ENCODE data around the gene CACNA2D4.

Gene CACNA2D4

DNA sequence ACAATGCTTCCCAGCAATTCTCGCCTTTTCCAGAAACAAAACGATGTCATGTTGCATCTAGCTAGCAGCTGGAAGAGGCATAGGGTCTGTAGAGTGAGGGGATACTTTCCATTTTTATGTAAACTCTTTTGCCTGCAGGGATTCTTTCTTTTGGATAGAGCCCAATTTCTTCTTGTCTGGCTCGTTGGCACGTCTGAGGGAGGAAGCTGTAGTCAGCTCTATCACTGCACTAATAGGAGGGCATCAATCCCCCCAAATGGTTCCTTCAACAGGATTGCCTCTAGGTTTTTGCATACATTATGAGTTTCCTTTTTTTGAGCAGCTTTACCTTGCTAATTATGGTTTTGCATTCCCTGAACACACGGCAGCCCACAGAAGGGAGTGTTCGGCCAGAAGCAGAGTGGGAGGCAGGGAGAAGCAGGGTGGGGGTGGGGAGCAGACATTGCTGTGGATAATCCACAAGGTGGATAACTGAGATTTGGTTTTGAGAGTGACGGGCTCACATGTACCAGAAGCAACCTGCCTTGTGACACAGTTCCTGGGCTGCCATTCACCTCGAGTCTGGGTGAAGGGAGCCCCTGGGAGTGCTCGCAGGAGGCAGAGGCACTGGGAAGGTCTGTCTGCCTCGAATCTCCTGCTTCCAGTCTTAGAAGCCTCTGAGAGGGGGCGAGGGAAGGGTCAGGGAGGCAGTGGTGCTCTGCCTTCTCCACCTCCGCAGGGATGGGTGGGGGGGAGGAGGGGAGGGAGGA is 73.6 kb downstream of the CACNA2D4 start:
- no peak for DNase-seq (ENCODE audit: low read depth)

DNA sequence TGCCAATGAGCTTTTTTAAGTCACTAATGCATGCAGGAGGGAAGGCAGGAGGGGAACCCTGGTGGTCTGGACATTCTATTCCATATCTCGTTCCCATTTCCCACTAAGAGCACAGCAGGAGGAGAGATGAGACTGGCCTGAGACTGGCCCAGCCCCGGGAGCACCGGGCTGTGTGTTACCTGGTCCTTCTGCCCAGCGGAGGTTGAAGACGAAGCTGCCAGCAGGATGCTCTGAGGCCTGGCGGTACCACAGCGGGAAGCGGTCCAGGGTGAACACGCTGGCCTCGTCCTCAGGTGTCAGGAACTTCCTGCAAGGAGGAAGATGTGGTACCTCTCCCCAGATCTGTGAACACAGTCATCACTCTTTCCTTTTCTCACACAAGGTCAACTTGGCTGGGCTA is 74.2 kb downstream of the CACNA2D4 start:
- DNase-seq (ENCODE audit: low read depth): no peak

DNA sequence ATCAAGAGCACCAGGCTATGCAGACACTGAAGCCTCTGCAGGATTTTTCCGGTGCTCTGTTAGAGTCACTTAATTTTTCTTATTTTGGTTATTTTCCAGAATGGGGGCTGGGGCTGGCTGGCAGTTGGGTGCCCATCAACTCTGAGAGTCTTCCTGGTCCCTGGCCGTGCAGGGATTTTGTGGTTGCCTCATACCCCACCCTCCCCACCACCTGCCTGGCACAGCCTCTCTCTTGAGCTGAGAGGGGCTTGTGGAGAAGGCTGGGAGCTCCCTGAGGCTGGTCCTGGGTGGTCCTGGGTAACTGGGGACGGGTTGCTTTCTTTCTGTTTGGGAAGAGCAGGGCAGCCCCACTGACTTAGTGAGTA is 74.8 kb downstream of the CACNA2D4 start:
- DNase-seq (ENCODE audit: low read depth): no peak

DNA sequence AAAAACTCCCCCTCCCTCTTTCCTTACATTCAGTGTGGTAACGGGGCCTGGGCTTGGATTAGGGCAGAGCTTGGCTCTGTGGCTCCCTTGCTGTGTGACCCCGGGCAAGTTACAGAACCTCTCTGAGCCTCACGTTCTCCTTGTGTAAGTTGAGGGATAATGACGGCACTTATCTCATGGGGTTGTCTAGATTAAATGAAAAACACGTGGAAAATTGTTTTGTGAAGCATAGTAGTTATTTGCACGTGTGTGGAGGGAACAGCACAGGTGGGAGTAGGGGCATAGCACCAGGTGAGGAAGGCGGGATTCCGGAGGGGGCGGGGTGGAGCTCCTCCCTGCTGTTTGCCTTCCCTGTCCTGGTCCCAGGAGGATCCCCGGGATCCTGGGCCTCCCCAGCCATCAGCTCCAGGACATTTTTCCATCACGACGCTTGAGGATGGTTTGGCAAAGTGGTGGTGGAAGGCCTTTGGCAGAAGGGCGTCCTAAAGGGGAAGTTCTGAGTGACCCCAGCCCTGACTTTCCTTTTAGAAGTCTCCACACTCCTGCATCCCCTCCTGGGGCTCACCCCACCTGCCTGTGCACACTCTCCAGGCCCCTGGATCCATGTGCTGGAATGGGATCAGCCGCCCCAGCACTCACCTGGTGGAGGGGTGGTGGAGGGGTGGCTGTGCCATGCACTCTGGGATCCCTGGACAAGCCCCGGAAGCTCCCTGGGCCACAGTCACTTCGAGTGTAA is 75.4 kb downstream of the CACNA2D4 start:
- DNase-seq (ENCODE audit: low read depth): no peak

DNA sequence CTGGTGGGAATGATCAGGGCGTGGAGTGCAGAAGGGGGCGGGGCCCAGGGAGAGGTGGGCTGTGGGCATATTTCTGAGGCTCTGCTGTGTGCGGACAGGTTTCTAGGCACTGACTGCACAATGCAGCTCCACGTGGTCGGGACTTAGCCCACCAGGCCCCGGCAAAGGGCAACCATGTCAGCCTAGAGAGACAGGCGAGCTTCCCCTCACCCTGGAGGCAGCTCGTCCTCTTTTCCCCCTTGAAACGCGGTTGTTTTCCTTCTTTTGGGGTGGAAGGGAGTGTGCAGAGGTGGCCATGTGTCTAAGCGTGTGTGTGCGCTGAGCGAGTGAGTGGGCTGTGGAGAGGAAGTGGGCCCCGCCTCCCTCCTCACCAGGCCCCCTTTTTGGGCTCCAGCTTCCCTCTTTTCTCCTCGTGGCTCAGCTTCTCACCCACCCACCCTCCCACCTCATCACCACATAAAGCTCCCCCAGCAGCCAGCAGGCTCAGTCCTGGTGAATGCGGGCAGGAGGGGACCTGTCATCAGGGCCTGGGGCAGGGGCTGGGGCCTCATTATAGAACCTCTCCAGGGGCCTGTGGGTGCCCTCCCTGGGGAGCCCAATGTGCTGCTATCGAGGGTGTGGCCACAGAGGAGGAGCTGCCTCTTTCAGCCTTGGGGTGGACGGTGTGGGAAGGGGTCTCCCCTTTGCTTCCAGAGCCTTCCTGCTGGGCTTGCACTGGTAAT is 76.1 kb downstream of the CACNA2D4 start:
- DNase-seq (ENCODE audit: low read depth): no peak

DNA sequence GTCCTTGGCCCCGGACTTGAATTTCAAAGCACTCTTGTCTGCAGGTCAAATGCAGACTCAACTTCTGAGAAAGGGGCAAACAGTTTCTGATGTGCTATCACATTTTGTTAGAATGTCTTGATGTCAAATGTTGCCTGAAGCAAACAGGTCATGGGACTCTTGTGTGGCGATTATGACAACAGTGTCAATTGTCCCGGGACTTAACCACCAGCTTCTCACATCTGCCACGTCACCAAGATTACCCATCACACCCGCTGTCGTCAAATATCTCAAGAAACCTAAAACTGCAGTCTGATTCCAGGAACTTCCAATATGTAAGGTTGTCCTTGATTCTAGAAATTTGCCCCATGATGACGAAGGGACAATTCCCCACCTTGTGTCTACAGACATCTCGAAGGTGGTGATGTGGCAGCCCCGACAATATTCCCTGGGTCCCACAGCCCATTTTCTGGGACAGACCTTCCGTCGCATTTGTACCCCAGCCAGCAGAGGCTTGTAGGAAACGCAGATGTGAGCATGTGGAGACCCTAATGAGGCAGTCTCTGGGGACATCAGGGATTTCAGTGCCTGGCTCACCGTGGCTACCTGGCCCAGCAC is 76.8 kb downstream of the CACNA2D4 start:
- DNase-seq (ENCODE audit: low read depth): no peak

DNA sequence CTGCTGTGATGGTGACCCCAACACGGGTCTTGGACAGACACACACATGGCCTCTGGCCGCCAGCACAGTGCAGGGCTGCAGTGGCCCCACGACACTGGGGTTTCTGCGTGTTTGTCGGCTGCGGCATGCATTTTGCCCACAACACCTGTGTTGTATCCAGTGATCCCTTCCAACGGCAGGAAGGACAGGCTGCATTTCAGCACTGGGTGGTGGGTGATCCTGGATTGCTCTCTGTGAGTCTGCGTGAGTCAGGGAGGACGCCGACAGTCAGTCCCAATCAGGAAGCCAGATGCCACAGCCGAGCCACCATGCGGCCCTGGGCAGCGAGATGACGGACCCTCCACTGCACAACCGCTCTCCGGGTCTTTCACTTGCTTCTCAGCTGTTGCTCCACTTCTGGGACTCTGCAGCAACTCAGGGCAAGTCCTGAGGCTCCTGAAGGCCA is 77.4 kb downstream of the CACNA2D4 start:
- no peak for DNase-seq (ENCODE audit: low read depth)

DNA sequence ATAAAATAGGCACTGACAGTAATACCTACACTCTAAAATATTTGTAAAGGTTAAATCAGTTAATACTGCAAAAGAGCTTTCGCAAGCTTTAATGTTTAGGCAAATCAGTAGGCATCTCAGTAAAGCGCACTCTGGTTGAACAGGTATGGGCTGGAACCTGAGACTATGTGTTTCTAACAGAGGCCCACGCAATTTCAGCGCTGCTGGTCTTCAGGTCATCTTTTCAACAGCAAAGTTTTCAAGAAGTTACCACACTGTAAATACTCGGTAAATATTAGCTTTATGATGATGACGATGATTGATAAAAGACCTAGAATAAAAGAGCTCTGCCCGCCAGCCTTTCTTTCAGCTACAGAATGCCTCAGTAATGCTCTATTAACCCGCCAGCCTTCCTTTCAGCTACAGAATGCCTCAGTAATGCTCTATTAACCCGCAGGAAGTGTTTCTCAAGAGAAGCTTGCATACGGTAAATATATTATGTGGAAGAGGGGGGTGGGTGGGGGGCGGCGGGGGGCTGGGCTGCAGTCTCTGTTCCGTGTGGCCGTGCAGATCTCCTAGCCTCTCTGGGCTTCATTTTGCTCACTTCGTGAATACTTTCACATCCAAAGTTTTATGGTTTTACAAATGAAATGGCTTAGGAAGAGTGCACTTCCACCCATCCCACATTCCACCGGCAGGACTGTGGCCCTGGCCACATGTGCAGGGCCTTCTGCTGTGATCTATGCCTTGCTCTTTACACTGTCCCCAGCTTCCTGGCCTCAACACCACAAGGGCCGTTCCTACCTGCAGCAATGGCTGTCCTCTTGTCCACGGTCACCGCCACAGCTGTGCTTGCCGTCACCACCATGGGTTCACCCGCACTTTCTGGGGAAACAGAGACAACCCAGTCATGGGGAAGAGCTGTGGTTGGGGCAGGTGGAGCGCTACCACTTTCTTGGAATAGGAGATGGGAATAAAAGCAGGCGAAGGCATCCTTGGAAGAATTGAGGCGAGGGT is 78.2 kb downstream of the CACNA2D4 start:
- no peak for DNase-seq (ENCODE audit: low read depth)

DNA sequence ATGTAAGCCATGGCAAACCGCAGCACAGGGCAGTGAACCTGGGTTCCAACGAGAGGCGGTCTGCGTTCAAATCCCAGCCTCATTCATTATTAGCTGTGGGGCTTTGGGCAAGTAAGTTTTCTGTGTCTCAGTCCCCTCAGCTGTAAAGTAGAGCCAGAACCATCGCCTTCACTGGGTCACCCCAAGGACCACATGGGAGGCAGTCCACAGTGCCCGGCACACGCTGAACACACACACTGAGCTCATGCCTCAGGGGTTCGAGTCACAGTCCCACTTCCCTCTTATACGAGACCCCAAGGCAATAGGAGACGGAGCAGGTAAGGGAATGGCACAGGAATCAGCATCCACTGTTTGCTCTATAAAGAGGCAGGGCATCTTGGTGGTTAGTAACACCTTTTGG is 79.0 kb downstream of the CACNA2D4 start:
- DNase-seq (ENCODE audit: low read depth): no peak

DNA sequence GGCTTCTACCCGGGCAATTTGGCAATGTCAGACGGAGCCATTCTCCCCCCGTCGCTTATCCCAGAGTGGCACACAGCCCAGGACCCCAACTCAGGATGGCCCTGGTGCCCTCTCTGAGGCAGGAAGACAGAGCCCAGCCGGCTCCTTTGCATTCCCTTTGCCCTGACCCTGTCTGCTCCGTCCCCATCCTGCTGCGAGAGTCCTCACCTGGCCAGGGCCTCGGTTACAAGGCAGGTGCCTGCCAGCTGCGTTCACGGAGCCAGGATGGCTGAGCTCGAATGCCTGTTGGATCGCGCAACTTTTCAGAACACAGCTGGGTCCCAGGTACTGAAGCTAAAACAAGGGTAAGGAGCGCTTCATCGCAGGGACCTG is 79.5 kb downstream of the CACNA2D4 start:
- no peak for DNase-seq (ENCODE audit: low read depth)

DNA sequence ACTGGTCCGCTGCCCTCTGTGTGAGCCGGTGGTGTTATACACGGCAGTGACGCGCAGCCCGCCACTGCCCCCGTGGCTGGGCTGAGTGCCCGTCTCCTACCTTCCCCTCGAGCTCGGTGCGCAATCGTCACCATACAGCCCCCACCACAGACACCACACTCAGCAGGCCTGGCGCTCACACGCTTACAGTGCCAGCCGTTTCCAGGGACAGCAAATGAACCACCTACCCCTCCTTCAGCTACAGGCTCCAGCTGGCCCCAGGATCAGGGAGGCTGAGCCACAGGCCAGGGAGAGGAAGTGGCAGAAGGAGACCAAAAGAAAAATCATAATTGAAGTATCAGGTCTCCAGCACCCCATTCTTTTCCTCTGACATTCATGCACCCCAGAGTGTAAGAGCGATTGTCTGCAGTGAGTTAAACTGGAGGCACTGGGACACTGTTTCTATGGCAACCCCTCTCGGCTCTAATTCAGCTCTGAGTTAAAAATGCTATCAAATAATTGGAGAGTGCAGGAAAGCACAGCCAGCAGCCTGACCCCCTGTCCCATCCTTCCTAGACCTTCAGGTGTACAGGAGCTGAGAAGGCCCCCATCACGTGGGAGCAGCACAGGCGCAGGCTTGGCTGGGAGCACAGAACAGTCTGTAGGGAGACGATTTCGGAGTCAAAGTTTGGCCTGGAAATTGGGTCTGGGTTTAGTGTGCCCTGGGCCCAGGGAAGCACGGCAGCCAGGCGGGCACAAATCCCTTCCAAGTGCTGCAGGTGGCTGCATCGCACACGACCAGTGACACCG is 80.1 kb downstream of the CACNA2D4 start:
- no peak for DNase-seq (ENCODE audit: low read depth)

DNA sequence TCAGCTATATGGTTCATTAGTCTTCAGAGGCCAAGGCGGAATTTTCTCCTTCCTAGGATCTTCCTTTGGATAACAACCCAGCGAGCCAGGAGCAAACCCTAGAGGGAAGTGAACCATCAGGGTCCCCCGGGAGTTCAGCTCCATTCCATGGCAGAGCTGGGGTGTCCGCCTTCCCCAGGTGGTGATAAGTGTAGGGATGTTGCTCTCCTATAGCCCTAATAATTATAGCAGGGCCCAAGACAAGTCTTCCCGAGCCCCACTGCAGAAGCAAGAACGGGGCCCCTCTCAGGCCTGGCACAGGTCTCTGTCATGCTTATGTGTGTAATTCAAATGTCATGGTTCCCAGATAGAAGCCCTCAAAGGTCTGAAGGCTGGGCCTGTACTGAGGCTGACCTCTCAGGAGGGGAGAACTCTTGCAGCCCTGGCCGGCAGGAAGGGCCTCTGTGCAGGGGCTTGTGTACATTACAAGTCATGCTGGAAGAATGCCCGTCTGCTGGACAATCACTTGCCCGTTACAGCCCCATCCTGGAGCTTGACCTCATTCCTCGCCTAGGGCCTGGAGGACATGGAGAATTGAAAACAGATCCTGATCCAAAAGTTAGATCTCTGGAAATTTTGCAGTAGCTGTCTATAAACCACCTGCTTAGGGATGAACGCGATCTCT is 80.8 kb downstream of the CACNA2D4 start:
- DNase-seq (ENCODE audit: low read depth): no peak

DNA sequence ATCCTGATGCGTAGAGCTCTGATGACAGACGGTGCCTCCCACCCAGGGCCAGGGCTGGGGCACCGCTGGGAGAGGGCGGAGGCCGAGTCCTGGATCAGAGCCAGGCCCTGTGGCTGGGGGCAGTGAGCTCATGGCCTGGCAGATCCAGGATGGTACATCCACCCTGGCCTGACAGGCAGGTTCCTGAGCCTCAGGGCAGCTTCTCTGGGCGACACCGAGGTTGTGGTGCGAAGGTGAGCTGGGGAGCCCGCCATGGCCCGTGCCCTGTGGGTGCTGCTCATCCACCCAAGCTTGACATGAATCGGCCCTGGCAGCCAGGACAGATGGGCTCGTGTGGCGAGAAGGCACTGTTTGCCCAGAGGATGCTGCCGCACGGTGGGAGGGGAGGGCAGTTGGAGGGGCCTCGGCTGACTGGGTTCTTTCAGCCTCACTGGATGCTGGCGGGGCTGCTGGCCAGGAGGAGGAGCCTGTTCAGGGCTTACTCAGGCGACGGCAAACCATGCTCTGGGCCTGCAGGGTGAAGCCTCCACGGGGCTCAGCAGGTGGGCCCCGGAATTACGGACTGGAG is 81.5 kb downstream of the CACNA2D4 start:
- DNase-seq (ENCODE audit: low read depth): no peak

DNA sequence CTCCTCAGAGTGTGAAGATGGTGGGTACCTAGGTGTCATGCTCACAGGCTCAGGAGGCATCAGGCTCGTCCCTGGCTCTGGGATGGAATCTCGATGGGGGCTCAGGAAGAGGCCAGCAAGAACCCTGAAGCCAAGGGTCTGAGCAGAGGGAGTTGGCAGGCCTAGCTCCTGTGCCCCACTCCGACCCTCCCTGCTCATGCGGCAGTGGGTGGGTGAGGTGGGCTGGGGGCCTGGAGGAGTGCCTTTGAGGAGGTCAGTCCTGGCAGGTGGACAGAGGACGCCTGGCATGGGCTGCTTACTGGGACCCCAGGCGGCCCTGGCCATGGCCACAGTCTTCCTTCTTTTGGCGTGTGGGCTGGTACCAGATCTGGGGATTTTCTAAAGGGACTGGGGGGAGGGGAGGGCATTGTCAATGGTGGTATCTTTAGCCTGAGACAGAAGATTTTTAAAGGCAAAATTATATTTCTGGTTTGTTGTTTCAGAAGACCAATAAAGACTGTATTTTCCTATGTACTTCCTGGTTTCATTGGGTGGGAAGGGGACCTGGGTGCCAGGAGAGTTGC is 82.1 kb downstream of the CACNA2D4 start:
- no peak for DNase-seq (ENCODE audit: low read depth)

DNA sequence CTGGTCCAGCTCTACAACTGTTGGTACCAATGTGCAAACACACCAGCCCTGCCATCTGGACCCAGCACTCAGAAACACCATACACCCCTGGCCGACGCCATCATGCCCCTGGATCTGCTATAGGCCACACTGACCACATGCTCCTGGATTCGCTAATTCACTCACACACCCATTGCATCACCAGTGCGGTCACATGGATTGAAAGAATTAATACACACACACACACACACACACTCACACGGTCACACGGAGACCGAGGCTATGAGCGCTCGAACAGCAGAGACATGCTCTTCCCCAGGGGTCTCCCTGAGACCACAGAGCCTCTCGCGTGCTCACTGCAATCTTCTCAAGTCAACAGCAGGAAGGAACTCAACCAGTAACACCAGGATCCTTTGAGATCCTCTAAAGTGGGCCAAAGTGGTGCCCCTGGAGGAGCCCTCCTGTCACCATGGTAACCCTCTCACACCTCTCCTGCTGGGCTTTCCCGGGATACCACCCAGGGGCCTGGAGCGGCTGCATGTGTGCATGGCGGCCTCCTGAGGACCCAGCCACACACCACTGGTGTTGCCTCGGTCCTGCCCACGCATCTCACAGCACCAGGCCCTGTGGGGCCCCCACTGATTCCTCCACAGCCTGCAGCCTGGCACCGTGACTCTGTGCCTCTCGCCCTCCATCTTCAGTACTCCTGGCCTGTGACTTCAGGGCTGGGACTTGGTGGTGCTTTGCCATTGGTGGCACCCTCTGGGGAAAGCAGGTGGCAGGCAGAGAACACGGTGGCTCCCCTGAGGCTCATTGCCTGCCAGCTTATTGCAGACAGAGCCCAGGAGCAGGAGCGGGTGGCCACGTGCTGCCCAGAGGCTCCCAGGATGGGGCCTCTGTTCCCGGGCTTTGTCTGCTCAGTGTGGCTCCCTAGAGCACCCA is 83.0 kb downstream of the CACNA2D4 start:
- DNase-seq (ENCODE audit: low read depth): no peak

DNA sequence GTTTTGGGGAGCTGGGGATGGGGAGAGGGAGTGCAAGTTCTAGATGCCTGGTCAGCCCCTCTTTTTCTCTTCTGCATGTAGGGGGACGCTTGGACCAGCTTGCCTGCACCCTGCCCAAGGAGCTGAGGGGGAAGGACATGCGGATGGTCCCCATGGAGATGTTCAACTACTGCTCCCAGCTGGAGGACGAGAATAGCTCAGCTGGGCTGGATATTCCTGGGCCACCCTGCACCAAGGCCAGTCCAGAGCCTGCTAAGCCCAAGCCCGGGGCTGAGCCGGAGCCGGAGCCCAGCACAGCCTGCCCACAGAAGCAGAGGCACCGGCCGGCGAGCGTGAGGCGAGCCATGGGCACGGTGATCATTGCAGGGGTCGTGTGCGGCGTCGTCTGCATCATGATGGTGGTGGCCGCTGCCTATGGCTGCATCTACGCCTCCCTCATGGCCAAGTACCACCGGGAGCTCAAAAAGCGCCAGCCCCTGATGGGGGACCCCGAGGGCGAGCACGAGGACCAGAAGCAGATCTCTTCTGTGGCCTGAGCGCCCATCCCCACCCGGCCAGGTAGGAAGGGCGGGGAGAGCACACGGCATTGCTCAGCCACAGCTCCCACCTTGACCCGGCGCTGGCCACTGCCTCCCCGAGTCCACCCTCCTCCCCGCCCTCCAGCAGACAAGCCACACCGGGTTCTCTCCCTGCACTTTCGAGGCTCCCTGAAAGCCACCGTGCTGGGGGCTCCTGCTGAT is 84.1 kb downstream of the CACNA2D4 start:
- no peak for DNase-seq (ENCODE audit: low read depth)

DNA sequence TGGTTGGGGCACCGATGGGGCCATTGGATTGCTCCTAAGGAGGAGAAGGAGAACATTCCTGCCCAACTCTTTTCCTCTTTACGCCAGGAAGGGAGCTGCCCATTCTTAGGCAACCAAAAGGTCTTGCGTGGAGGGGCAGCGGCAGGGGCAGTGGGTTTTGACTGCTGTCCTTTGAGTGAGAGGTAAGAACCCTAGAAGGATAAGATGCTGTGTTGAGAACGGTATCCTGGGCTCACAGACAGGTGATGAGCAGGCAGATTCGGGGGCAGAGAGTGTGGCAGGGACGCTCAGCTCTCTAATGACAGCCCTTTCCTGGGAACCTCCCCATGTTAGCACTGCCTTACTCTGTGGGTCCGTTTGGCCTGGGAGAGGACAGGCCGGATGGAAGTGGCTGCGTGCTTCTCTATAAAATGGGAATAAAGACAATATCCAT is 84.8 kb downstream of the CACNA2D4 start:
- DNase-seq (ENCODE audit: low read depth): no peak

Data from stromal cell of bone marrow (primary cell).